Measurements from ENCODE around the gene PAK2.
"Not testable (repeated sequence)": the region's sequence is repeated elsewhere in the genome, so short reads cannot be mapped to it uniquely, and the experiment has no call there.

Gene PAK2

DNA sequence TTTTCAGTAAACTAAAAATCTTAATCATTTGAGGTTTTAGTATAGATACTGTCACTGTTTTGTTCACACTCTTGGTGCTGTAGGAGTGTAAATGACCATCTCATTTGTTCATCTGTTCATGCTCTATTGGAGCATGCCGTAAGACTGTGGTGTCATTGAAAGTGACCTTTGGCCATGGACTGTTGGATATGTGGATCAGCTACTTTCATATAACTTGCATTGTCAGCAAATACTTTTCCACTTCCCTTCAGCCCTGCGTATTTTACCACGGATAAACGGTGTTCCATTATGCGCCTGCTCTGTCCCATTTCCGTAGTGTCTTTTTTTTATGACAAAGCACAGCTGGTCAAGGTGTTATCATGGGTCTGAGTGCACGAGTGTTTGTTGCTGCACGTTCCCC lies 95.4 kb downstream of the PAK2 start:
- peaks cover 5% of the 10 kb centered on the region; the same call in 1 of the 2 replicates for H3K36me3 ChIP-seq (ENCODE audit: control insufficient read depth, insufficient read depth, low read length)
- no peak for DNase-seq (ENCODE audit: extremely low read depth, insufficient read length)
- TF ChIP-seq CTCF (IDR thresholded peaks at IDR 0.05; ENCODE audit: insufficient read depth, low read length, poor library complexity, severe bottlenecking): no peak

DNA sequence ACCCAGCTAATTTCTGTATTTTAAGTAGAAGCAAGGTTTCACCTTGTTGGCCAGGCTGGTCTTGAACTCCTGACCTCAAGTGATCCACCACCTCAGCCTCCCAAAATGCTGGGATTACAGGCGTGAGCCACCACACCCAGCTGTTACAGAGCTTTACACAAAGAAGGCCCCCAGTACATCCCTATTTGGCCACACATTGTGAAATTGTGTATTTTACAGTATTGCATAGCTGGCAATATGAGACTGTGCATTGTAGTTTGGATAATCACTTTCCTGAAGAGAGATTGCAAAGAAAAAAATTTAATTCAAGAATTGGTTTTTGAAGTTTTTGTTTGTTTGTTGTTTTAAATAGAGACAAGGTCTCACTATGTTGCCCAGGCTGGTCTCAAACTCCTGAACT lies 97.0 kb downstream of the PAK2 start:
- not testable (repeated sequence) for H3K27me3 ChIP-seq (replicated peaks; ENCODE audit: control insufficient read depth, insufficient read depth, low read length); H3K4me3 ChIP-seq (replicated peaks; ENCODE audit: low read depth, low read length); H3K36me3 ChIP-seq (ENCODE audit: control insufficient read depth, insufficient read depth, low read length); DNase-seq (ENCODE audit: extremely low read depth, insufficient read length)

More for the DNA sequence above, 95.4 kb downstream of the PAK2 start:
- H3K4me3 ChIP-seq (replicated peaks; ENCODE audit: low read depth, low read length): no peak overlapping the region
- H3K27me3 ChIP-seq (replicated peaks; ENCODE audit: control insufficient read depth, insufficient read depth, low read length): no peaks in the 10 kb centered on the region

GRCh38 chr3:196837819-196838420 lies 98.3 kb downstream of the PAK2 start:
- Histone ChIP-seq H3K4me3 (replicated peaks; ENCODE audit: low read depth, low read length) (no peak overlapping the region), H3K36me3 (ENCODE audit: control insufficient read depth, insufficient read depth, low read length) (no peaks in the 10 kb centered on the region), H3K27me3 (replicated peaks; ENCODE audit: control insufficient read depth, insufficient read depth, low read length) (no peaks in the 10 kb centered on the region)
- TF ChIP-seq CTCF (IDR thresholded peaks at IDR 0.05; ENCODE audit: insufficient read depth, low read length, poor library complexity, severe bottlenecking): peak; percentile 91
- DNase-seq (ENCODE audit: extremely low read depth, insufficient read length): no peak

DNA sequence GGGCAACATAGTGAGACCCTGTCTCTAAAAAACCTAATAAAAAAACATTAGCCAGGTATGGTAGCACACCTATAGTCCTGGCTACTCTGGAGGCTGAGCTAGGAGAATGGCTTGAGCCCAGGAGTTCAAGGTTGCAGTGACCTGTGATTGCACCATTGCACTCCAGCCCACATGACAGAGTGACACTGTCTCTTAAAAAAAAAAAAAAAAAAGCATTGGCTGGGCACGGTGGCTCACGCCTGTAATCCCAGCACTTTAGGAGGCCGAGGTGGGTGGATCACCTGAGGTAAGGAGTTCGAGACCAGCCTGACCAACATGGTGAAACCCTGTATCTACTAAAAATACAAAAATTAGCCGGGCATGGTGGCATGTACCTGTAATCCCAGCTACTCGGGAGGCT lies 99.7 kb downstream of the PAK2 start:
- DNase-seq (ENCODE audit: extremely low read depth, insufficient read length); H3K27me3 ChIP-seq (replicated peaks; ENCODE audit: control insufficient read depth, insufficient read depth, low read length); H3K4me3 ChIP-seq (replicated peaks; ENCODE audit: low read depth, low read length); H3K36me3 ChIP-seq (ENCODE audit: control insufficient read depth, insufficient read depth, low read length): not testable (repeated sequence)

DNA sequence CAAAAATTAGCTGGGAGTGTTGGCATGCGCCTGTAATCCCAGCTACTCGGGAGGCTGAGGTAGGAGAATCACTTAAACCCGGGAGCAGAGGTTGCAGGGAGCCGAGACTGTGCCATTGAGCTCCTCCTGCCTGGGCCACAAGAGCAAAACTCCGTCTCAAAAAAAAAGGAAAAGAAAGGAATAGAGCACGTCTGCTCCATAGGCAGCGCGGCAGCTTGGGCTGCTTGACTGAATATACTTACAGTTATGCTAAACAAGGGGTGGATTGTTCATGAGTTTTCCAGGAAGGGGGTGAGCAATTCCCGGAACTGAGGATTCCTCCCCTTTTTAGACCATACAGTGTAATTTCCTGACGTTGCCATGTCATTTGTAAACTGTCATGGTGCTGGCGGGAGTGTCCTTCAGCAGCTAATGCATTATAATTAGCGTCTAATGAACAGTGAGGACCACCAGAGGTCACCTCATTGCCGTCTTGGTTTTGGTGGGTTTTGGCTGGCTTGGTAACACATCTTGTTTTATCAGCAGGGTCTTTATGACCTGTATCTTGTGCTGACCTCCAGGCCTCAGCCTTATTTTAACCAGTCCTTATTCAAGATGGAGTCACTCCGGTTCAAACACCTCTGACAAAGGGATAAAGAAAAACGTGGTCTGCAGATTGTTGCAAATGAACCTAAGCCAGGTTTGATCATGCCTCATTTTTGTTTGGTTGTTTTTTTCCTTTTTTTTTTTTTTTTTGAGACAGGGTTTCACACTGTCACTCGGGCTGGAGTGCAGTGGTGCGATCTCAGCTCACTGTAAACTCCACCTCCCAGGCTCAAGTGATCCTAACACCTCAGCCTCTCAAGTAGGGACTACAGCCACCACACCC lies 103.1 kb downstream of the PAK2 start:
- H3K4me3 ChIP-seq (replicated peaks; ENCODE audit: low read depth, low read length): no peak overlapping the region
- H3K27me3 ChIP-seq (replicated peaks; ENCODE audit: control insufficient read depth, insufficient read depth, low read length): no peaks in the 10 kb centered on the region
- DNase-seq (ENCODE audit: extremely low read depth, insufficient read length): no peak
- no peaks in the 10 kb centered on the region for H3K36me3 ChIP-seq (ENCODE audit: control insufficient read depth, insufficient read depth, low read length)
- peak; percentile 9 for TF ChIP-seq CTCF (IDR thresholded peaks at IDR 0.05; ENCODE audit: insufficient read depth, low read length, poor library complexity, severe bottlenecking)

- no peak for DNase-seq (ENCODE audit: extremely low read depth, insufficient read length)
- H3K36me3 ChIP-seq (ENCODE audit: control insufficient read depth, insufficient read depth, low read length): no peaks in the 10 kb centered on the region
- H3K27me3 ChIP-seq (replicated peaks; ENCODE audit: control insufficient read depth, insufficient read depth, low read length): no peaks in the 10 kb centered on the region
- H3K4me3 ChIP-seq (replicated peaks; ENCODE audit: low read depth, low read length): no peak overlapping the region
- no peak for TF ChIP-seq CTCF (IDR thresholded peaks at IDR 0.05; ENCODE audit: insufficient read depth, low read length, poor library complexity, severe bottlenecking)
Observed at GRCh38 chr3:196843435-196844110, 103.9 kb downstream of the PAK2 start.

GRCh38 chr3:196844235-196845219 lies 104.9 kb downstream of the PAK2 start:
- not testable (repeated sequence) for H3K27me3 ChIP-seq (replicated peaks; ENCODE audit: control insufficient read depth, insufficient read depth, low read length); H3K36me3 ChIP-seq (ENCODE audit: control insufficient read depth, insufficient read depth, low read length); DNase-seq (ENCODE audit: extremely low read depth, insufficient read length); H3K4me3 ChIP-seq (replicated peaks; ENCODE audit: low read depth, low read length)

DNA sequence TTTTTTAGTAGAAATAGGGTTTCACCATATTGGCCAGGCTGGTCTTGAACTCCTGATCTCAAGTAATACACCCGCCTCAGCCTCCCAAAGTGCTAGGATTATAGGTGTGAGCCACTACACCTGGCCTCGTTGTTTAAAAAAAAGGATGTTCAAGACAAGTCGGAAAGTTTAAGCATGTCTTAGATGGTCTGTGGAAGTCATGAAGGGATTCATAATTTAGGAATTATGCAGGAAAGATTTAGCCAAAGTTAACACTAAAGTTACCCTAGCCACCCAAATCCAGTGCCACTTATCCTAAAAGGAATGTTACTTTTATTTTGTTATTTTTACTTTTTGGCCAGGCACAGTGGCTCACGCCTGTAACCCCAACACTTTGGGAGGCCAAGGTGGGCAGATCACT lies 108.7 kb downstream of the PAK2 start:
- H3K36me3 ChIP-seq (ENCODE audit: control insufficient read depth, insufficient read depth, low read length); H3K4me3 ChIP-seq (replicated peaks; ENCODE audit: low read depth, low read length); DNase-seq (ENCODE audit: extremely low read depth, insufficient read length); H3K27me3 ChIP-seq (replicated peaks; ENCODE audit: control insufficient read depth, insufficient read depth, low read length): not testable (repeated sequence)

Measured in GM06990 (cell line).